NOMO-1 (cell line): ENCODE data around the gene OR5AC2.

Experiments
- DNase-seq, 2 experiments: peaks; one replicate each; lab custom pipeline; 2025; ENCODE audit not compliant: unreplicated experiment in 2 of 2; lab: John Stamatoyannopoulos, UW

Gene OR5AC2

GRCh38 chr3:98136631-98137030 is 49.7 kb downstream of the OR5AC2 start:
- no peak for DNase-seq
